Activated T-helper 1 cell treated with anti-CD3 and anti-CD28 coated beads, Interleukin-2, amount 50 U/mL, for 16 hours (primary cell): ENCODE results near the gene HSD17B10.
"Not testable (repeated sequence)": the region's sequence is repeated elsewhere in the genome, so short reads cannot be mapped to it uniquely, and the experiment has no call there.

Experiments used
- DNase-seq, 2 donors: peaks; one replicate each; pipeline ENCODE4 v3.0.0-alpha.2; 2020; ENCODE audit warnings: low read depth in 1 of 2, low spot score in 1 of 2

Gene HSD17B10

DNA sequence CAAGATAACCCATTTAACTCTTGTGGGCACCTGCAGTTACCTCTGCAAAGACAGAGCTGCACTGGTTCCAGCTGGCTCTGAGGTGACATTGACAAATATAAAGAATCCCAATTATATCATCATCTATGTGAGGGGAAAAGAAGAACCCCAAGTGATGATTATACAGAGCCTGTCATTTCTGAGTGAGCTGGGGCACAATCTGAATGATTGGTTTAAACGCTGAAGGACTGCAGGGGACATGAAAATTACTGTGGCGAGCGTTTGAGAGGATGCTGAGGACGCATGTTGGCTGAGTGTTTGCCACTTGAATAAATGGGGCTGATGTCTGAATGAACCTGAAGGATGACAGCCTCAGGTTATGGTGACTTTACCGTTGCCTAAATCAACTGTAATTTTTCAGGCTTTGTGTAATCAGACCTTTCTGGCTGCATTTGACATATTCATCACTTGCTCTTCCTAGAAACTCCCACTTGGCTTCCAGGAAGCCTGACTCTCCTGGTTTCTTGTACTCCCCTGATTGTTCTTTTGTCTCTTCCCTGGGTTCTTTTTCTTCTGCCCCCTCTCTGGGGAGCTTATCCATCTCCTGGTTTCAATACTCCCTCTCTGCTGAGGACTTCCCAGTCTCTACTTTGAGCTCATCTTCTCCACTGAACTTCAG is 4.1 kb upstream of the HSD17B10 start:
- no peak for DNase-seq

DNA sequence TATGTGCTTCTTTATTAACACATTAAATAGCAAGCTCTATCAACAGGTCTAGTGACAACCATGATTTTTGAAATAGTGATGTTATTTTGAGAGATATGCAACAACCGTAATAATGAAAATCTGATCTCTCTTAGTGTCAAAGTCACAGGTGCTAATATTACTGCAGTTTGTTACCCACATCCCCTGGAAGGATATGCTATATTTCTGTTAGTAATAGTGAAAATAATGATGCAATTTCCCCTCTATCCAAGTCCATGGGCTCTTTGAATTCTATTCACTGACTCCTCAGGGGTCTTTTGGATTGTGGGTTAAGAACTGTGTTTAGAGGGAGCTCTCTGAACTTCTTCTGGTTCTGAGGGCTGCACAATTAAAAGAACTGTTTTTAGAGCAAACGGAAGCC is 3.0 kb upstream of the HSD17B10 start:
- no peak for DNase-seq

DNA sequence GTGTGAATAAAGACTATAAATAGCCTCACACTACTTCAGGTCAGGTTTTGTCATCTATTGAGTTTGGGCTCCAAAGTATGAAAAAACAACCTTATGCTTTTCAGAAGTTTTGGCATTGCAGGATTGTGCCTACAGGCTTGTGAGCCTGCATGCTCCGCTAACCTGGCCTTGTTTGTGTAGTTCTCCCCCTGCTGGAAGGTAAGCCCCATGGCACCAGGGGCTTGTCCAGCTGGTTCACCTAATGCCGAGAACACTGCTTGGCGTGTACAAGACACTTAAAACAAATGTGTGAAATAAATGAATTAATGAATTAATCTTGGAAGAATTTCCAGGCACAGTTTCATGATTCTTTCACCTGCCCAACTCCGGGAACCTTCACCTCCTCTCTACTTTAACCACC is 1.8 kb upstream of the HSD17B10 start:
- peak; percentile 10 to 48 for DNase-seq

DNA sequence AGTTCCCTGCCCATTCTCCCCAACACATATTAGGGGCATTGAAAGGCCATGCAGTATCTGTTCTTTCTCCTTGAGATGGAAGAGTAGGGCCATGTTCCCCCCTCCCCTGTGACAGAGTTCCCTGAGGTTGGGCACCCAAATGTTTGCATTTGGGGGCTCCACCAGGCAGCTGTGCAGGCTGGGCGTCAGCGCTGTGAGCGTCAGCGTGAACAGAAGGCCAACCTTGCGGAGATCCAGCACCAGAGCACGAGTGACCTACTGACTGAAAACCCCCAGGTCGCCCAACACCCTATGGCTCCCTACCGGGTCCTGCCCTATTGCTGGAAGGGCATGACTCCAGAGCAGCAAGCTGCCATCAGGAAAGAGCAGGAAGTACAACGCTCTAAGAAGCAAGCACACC is 3.9 kb downstream of the HSD17B10 start:
- no peak for DNase-seq

DNA sequence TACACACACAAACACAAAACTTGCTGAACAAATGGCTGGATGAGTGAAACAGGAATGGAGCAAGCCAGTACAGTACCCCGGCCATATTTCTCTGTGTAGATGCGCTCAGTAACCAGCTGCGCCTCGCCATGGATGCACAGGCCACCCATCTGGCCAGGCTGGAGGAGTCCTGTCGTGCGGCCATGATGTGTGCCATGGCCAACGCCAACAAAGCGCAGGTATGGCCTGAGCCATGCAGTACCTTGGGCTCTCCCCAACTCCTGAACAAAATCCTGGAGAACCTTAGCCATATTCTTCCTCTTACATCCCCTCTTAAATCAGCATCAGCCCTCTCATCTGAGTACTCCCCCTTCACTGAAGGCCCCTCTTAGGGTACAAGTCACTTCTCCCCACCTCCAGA is 4.4 kb downstream of the HSD17B10 start:
- DNase-seq: no peak

DNA sequence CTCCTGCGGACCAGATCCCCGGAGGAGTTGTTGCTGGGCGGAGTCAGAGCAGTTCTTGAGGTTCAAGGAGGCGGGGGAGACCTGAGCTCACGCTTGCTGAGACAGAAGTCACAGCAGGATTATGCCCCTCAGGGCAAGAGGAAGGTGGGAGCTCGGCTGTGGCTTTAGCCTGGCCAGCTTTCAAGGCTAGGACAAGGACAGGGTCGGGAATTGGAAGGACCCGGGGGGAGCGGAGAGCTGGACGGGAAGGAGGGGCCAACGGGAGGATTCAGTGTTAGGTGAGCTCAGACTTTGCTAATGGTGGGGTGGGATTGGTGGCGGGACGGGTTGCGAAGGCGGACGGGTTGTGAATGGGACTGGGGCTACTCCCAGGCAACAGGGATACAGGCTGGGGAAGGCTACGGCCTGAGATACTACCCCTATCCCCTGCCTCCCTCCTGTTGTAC is 11.3 kb downstream of the HSD17B10 start, which contains the start of gene RIBC1:
Gene RIBC1, plus strand, starts transcription at position 13 of the 446 bp plus-strand sequence. CDS start 3,404 bp downstream, outside the sequence.
- DNase-seq: no peak

- peak; percentile 79 to 93 for DNase-seq
These were observed 11.9 kb downstream of the HSD17B10 start, which contains the start of gene SMC1A for GRCh38 chrX:53422086-53422860. Gene SMC1A (minus strand): TSS chrX:53422654. CDS start chrX:53422600, 54 bp downstream.

- no peak for DNase-seq
These were observed 12.4 kb downstream of the HSD17B10 start for GRCh38 chrX:53421772-53422085.

DNA sequence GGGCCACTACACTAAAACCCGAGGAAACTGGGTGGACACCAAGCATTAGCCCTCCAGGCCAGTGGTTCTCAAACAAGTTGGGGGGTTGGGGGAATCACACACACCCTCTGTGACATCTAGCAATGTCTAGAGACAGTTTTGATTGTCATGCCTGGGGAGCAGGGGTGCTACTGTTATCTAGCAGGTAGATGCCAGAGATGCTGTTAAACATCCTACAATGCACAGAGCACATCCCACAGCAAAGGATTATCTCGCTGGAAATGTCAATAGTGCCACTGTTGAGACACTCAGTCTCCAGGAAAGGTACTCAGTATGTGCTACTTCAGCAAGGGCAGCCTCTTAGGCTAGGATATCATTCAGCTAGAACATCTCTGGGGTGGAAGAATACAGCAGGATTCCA is 13.0 kb downstream of the HSD17B10 start:
- DNase-seq: no peak

DNA sequence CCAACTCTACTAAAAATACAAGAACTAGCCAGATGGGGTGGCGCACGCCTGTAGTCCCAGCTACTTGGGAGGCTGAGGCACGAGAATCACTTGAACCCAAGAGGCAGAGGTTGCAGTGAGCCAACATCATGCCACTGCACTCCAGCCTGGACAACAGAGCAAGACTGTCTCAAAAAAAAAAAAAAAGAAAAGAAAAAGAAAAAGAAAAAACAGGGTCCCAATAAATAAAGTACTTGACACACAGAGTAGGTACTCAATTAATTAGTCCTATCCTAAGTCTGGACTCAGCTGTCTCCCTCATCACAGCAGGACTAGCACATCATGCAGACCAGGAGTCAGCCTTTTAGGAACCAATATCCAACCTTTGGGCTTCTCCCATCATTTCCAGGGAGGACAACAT is 13.8 kb downstream of the HSD17B10 start:
- not testable (repeated sequence) for DNase-seq

DNA sequence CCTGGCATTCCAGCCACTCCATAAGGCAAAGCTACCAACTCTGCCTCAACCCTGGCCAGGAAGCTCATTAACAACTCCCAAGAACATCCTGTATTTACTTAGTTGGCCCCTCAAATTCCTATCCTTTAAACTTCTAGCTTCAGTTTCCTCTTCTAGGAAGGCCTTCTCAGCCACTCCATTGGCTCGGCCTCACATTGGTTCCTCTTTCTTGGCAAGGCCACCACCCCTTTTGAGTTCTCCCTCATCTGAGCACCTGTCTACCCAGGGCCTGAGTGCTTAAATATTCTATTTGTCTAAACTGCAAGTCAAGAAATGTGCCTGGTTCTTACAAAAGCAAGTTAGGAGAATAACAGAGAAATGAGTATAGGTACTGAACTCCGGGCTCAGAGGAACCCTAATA is 21.7 kb downstream of the HSD17B10 start:
- no peak for DNase-seq

DNA sequence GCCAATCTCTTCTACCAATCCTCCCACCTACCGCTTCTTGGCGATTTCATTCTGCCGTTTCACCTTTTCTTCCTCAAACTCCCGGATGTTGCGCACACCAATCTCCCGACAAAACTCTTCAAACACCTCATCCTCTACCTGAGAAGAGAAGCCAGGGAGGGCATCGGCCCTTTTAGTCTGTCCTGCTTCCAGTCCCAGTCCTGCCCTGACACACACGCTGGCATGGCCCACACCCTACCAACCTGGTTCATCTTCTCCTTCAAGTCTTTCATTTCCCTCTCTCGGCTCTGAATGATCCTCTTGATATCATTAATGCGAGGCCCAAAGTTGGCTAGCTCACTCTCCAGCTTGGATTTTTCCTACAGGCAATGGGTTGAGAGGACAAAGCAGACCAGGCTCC is 30.6 kb downstream of the HSD17B10 start:
- DNase-seq: no peak

GRCh38 chrX:53398216-53398615 is 36.0 kb downstream of the HSD17B10 start:
- no peak for DNase-seq

DNA sequence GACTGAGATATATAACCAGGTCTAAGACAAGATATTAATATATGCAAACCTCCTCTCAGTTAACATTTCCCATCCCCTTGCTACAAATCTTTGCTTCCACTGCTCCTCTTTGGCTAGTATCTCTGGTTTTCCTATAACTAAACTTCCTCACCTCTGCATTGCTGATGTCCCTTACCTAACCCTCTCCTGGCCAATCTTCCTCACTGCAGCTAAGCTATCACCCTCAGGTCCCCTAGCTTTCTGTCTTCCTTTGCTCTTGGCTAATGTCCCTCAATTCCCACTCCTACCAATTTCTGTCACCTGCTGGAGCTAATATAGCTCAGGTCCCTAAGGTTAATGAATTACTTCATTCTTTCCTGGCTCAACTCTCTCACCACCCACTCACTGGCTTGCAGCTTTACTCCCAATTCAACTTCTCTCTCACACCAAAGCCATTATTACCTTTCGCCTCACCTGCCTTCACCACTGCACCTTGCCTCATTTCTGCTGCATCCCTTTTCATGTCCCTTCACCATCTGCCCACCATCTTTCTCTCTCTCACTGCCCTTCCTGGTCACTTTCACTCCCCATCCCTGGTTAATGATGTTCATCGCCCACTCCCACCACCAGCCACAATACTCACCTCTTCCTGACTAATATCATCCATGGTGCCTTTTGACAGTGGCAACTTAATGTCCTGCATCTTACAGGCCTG is 38.4 kb downstream of the HSD17B10 start:
- no peak for DNase-seq

GRCh38 chrX:53383376-53384076 is 50.6 kb downstream of the HSD17B10 start:
- DNase-seq: no peak
